Measurements from ENCODE around the gene SLC6A12. TPM values are rescaled to one million over a fixed set of nuclear protein-coding genes. Genes with fewer than 3 reads are reported as not detected.

SLC6A12 gene
- total RNA-seq, 1 experiment from 2014 or later, result 0.17 TPM

- no peak overlapping the region for H2AK5ac ChIP-seq (ENCODE audit: insufficient read length, low read length)
- H3K9ac ChIP-seq (ENCODE audit: extremely low read depth, insufficient read length, low read length), result no peak overlapping the region
These were observed 12.6 kb downstream of the SLC6A12 start for GRCh38 chr12:201361-201760.

More at GRCh38 chr12:201361-201760, 12.6 kb downstream of the SLC6A12 start:
- H2BK120ac ChIP-seq (ENCODE audit: low read depth, low read length, poor library complexity, severe bottlenecking), result no peak overlapping the region
- H3K23ac ChIP-seq (ENCODE audit: insufficient read length, low read depth, low read length), result no peak overlapping the region
- no peaks in the 10 kb centered on the region for H3K79me2 ChIP-seq (ENCODE audit: insufficient read depth, low read length)
- H3K56ac ChIP-seq (ENCODE audit: insufficient read length, low read depth, low read length), result no peak overlapping the region
- no peak overlapping the region for H4K5ac ChIP-seq (ENCODE audit: insufficient read length, low read depth, low read length)
- peaks cover 91% of the 10 kb centered on the region for H3K27me3 Mint-ChIP-seq (ENCODE audit: low read depth)
- no peak overlapping the region for H2BK5ac ChIP-seq (ENCODE audit: insufficient read length, low read length)
- H2BK20ac ChIP-seq (ENCODE audit: low read depth, low read length, poor library complexity, severe bottlenecking), result no peak overlapping the region
- H4K8ac ChIP-seq (replicated peaks; ENCODE audit: insufficient read length, low read depth, low read length), result no peak overlapping the region
- H3K18ac ChIP-seq (ENCODE audit: insufficient read length, low read depth, low read length), result no peak overlapping the region
- H3K9me3 ChIP-seq (ENCODE audit: control insufficient read depth, low read depth, low read length), result no peaks in the 10 kb centered on the region
- H3K9me3 Mint-ChIP-seq, result peaks cover 0 to 6% of the 10 kb centered on the region in 2 experiments; a peak in 3 of 5 replicates
- H3K4me1 ChIP-seq (ENCODE audit: insufficient read depth, low read length), result no peaks in the 10 kb centered on the region
- H3K27me3 ChIP-seq (ENCODE audit: insufficient read depth, low read length), result peaks cover 4% of the 10 kb centered on the region; the same call in 1 of the 2 replicates
- TF ChIP-seq CTCF (conservative IDR thresholded peaks at IDR 0.05), result no peak
- H4K91ac ChIP-seq (ENCODE audit: insufficient read length, low read depth, low read length), result no peak overlapping the region
- no peaks in the 10 kb centered on the region for H3K79me1 ChIP-seq (ENCODE audit: insufficient read depth, low read depth, low read length, poor library complexity, severe bottlenecking)
- no peaks in the 10 kb centered on the region for H3K36me3 Mint-ChIP-seq (ENCODE audit: insufficient read depth in 1 of 3, low read depth in 3 of 3)
- H3K4me1 Mint-ChIP-seq, result peaks cover 20 to 26% of the 10 kb centered on the region in 2 experiments
- H2BK15ac ChIP-seq (ENCODE audit: low read depth, low read length), result no peak overlapping the region
- WGBS (ENCODE audit: extremely low coverage, insufficient read length, low lambda C conversion rate), result no CpG with 5 or more reads among the region's 8 CpGs
- no peak overlapping the region for H3K4ac ChIP-seq (ENCODE audit: low read depth, low read length)
- no peak overlapping the region for H3K27ac Mint-ChIP-seq
- H3K14ac ChIP-seq (ENCODE audit: insufficient read depth, low read length), result no peak overlapping the region
- peaks cover 6% of the 10 kb centered on the region for H3K23me2 ChIP-seq (ENCODE audit: insufficient read length, low read depth, low read length, poor library complexity, severe bottlenecking)
- H3K4me2 ChIP-seq (ENCODE audit: insufficient read depth, insufficient read length, low read length), result no peak overlapping the region
- H3T11ph ChIP-seq (ENCODE audit: low read length), result no peak overlapping the region
- DNase-seq, result no peak
- no peaks in the 10 kb centered on the region for H4K20me1 ChIP-seq (ENCODE audit: control insufficient read depth, insufficient read depth, insufficient read length)
- H2BK12ac ChIP-seq (ENCODE audit: insufficient read length, low read depth, low read length), result no peak overlapping the region
- H3K4me3 Mint-ChIP-seq, result no peak overlapping the region
- H3K27ac ChIP-seq (ENCODE audit: insufficient read length, low read depth, low read length), result no peak overlapping the region
- H2AFZ ChIP-seq (ENCODE audit: low read length), result no peak overlapping the region
